ENCODE data around the gene ITGAD.

ITGAD gene

DNA sequence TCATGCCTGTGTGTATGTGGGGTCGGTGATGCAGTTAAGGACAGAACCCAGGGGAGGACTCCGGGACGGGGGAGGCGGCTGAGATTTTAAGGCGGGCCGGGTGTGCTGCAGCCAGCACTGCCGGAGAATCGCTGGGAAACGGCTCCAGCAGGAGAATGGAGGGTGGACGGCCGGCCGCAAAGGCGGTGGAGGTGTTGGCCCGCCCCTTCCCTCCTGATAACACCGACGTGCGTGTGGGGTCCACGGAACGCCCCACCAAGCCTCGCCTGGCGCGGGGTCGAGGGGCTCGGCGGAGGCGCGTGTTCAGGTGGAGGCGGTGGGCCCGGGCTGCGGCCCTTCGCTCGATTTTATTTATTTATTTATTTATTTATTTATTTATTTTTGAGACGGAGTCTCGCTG lies 48.8 kb downstream of the ITGAD start:
- no peak for TF ChIP-seq ZBTB7A (IDR thresholded peaks at IDR 0.05; ENCODE audit: low read depth)

- TF ChIP-seq, protein P1, sequence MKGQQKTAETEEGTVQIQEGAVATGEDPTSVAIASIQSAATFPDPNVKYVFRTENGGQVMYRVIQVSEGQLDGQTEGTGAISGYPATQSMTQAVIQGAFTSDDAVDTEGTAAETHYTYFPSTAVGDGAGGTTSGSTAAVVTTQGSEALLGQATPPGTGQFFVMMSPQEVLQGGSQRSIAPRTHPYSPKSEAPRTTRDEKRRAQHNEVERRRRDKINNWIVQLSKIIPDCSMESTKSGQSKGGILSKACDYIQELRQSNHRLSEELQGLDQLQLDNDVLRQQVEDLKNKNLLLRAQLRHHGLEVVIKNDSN (IDR thresholded peaks at IDR 0.05), result no peak
- TF ChIP-seq EP300 (IDR thresholded peaks at IDR 0.05; ENCODE audit: borderline replicate concordance), result no peak
- no peak for TF ChIP-seq CEBPB (IDR thresholded peaks at IDR 0.05)
- no peak for TF ChIP-seq ZBTB7A (IDR thresholded peaks at IDR 0.05; ENCODE audit: low read depth)
Observed at GRCh38 chr16:31451201-31451600, 58.1 kb downstream of the ITGAD start.

- TF ChIP-seq, protein P1 (IDR thresholded peaks at IDR 0.05), result no peak
- TF ChIP-seq FOXM1 (IDR thresholded peaks at IDR 0.05; ENCODE audit: borderline replicate concordance, low read depth) (no peak), CEBPB (IDR thresholded peaks at IDR 0.05) (no peak), NFIC (IDR thresholded peaks at IDR 0.05) (no peak), ZBTB7A (IDR thresholded peaks at IDR 0.05; ENCODE audit: low read depth) (no peak), TAF1 (IDR thresholded peaks at IDR 0.05; ENCODE audit: low read depth) (no peak), REST (IDR thresholded peaks at IDR 0.05; ENCODE audit: low read depth) (no peak), YY1 (IDR thresholded peaks at IDR 0.05; ENCODE audit: low read depth) (no peak), TEAD4 (IDR thresholded peaks at IDR 0.05) (no peak), EGR1 (IDR thresholded peaks at IDR 0.05) (no peak), TCF12 (IDR thresholded peaks at IDR 0.05; ENCODE audit: low read depth) (no peak), RAD21 (IDR thresholded peaks at IDR 0.05; ENCODE audit: low read depth) (no peak)
Observed at GRCh38 chr16:31451681-31452351, 58.7 kb downstream of the ITGAD start.

DNA sequence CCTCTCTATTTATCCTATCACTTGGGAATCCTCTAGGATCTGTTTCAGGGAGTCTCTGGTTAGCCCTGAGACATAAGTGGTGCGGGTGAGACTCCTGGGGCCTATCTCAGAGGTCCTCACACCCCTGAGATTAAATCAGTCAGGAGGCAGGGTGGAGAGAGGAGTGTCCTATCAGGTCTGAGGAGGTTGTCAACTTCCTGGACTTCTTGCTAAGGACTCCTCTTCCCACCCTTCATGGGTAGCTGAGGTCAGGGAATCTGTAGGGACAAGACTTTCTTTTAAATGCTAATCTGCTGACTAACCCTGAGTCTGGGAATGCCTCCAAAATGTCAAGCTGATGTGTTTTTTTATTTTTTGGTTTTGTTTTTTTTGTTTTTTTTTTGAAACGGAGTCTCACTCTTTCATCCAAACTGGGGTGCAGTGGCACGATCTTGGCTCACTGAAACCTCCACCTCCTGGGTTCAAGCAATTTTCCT lies 59.5 kb downstream of the ITGAD start:
- TF ChIP-seq ZBTB7A (IDR thresholded peaks at IDR 0.05; ENCODE audit: low read depth) (no peak), CREB1 (IDR thresholded peaks at IDR 0.05; ENCODE audit: low read depth) (no peak), RAD21 (IDR thresholded peaks at IDR 0.05; ENCODE audit: low read depth) (no peak), EP300 (IDR thresholded peaks at IDR 0.05; ENCODE audit: borderline replicate concordance) (no peak), REST (IDR thresholded peaks at IDR 0.05; ENCODE audit: low read depth) (no peak)
- TF ChIP-seq, protein P2, sequence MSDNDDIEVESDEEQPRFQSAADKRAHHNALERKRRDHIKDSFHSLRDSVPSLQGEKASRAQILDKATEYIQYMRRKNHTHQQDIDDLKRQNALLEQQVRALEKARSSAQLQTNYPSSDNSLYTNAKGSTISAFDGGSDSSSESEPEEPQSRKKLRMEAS (IDR thresholded peaks at IDR 0.05), result no peak

DNA sequence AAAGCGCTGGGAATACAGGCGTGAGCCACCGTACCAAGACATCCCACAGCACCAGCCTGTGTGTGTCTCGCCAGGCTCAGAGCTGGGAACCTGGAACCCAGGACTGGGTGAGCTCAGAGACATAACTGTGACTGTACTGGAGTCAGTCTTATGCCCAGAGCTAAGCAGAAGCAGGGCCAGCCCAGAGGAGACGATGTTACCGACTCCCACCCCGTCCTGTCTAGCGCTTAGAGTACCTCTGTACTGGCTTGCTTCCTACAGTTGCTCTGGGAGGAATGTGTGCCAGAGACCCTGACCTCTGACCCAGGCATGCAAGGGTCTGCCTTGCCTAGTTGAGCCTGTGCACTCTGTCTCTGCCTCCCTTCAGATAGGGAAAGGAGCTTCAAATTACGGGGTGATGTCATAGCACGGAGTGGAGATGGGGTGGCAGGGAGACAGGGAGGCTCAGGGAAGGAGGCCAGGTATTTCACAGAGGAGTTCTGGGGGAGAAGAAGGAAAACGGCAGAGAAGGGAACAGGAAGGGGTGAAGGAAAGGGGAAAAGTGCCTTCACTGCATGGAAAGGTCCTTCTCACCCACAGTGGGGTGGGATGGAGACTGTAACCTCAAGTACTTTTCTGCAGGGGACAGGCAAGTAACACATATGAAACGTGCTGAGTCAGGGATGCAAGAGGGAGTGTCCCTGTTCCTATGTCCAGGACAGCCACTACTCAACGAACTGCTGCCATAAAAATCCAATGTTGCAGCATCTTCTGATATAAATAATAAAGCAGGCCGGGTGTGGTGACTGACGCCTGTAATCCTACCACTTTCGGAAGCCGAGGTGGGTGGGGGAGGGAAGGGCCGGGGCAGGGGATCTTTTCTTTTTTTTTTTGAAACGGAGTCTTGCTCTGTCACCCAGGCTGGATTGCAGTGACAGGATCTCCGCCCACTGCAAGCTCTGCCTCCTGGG lies 60.4 kb downstream of the ITGAD start:
- TF ChIP-seq NFIC (IDR thresholded peaks at IDR 0.05), result no peak
- TF ChIP-seq REST (IDR thresholded peaks at IDR 0.05; ENCODE audit: low read depth), result no peak
- TF ChIP-seq, protein P2 (IDR thresholded peaks at IDR 0.05), result no peak
- TF ChIP-seq CEBPB (IDR thresholded peaks at IDR 0.05), result no peak
- TF ChIP-seq, protein P1 (IDR thresholded peaks at IDR 0.05), result no peak
- no peak for TF ChIP-seq CREB1 (IDR thresholded peaks at IDR 0.05; ENCODE audit: low read depth)
- no peak for TF ChIP-seq ZBTB7A (IDR thresholded peaks at IDR 0.05; ENCODE audit: low read depth)

Measured in Ishikawa (cell line).